ENCODE data around the gene IL1R2.

IL1R2 gene

GRCh38 chr2:102042196-102043081 is 50.7 kb downstream of the IL1R2 start:
- DNase-seq (ENCODE audit: low read depth in 2 of 2), result no peak

GRCh38 chr2:102043560-102043959 is 51.8 kb downstream of the IL1R2 start:
- no peak for DNase-seq (ENCODE audit: low read depth in 2 of 2)

- DNase-seq (ENCODE audit: low read depth in 2 of 2), result no peak
Observed at GRCh38 chr2:102044235-102044896, 52.6 kb downstream of the IL1R2 start.

- no peak for DNase-seq (ENCODE audit: low read depth in 2 of 2)
Observed at GRCh38 chr2:102044967-102045489, 53.3 kb downstream of the IL1R2 start.

- DNase-seq (ENCODE audit: low read depth in 2 of 2), result no peak
Observed at GRCh38 chr2:102045697-102046096, 53.9 kb downstream of the IL1R2 start.

- no peak for DNase-seq (ENCODE audit: low read depth in 2 of 2)
Observed at GRCh38 chr2:102046135-102046986, 54.6 kb downstream of the IL1R2 start.

- no peak for DNase-seq (ENCODE audit: low read depth in 2 of 2)
Observed at GRCh38 chr2:102048465-102048864, 56.7 kb downstream of the IL1R2 start.

GRCh38 chr2:102049756-102050443 is 58.1 kb downstream of the IL1R2 start:
- no peak for DNase-seq (ENCODE audit: low read depth in 2 of 2)

GRCh38 chr2:102050854-102051391 is 59.2 kb downstream of the IL1R2 start:
- DNase-seq (ENCODE audit: low read depth in 2 of 2), result no peak

GRCh38 chr2:102051692-102052277 is 60.0 kb downstream of the IL1R2 start:
- no peak for DNase-seq (ENCODE audit: low read depth in 2 of 2)

GRCh38 chr2:102052365-102052764 is 60.6 kb downstream of the IL1R2 start:
- no peak for DNase-seq (ENCODE audit: low read depth in 2 of 2)

- no peak for DNase-seq (ENCODE audit: low read depth in 2 of 2)
Observed at GRCh38 chr2:102053096-102053495, 61.3 kb downstream of the IL1R2 start.

- DNase-seq (ENCODE audit: low read depth in 2 of 2), result no peak
Observed at GRCh38 chr2:102055346-102055990, 63.7 kb downstream of the IL1R2 start.

- DNase-seq (ENCODE audit: low read depth in 2 of 2), result no peak
Observed at GRCh38 chr2:102056079-102056581, 64.4 kb downstream of the IL1R2 start.

GRCh38 chr2:102057502-102058292 is 65.9 kb downstream of the IL1R2 start:
- DNase-seq (ENCODE audit: low read depth in 2 of 2), result peak; percentile 28 to 32

- DNase-seq (ENCODE audit: low read depth in 2 of 2), result no peak
Observed at GRCh38 chr2:102058293-102058833, 66.6 kb downstream of the IL1R2 start.

GRCh38 chr2:102059151-102059550 is 67.4 kb downstream of the IL1R2 start:
- DNase-seq (ENCODE audit: low read depth in 2 of 2), result no peak

GRCh38 chr2:102060047-102060446 is 68.3 kb downstream of the IL1R2 start:
- no peak for DNase-seq (ENCODE audit: low read depth in 2 of 2)

GRCh38 chr2:102060792-102061191 is 69.0 kb downstream of the IL1R2 start:
- DNase-seq (ENCODE audit: low read depth in 2 of 2), result no peak

Data from stimulated activated CD4-positive, alpha-beta T cell treated with anti-CD3 and anti-CD28 coated beads, Interleukin-4, amount 100 ng/mL, for 48 hours (primary cell).